Measurements from ENCODE around the gene TRIM44.
A peak's percentile ranks its signal among the peaks of the same experiment; 100 is the strongest.
"Not testable (repeated sequence)": the region's sequence is repeated elsewhere in the genome, so short reads cannot be mapped to it uniquely, and the experiment has no call there.

TRIM44 gene

GRCh38 chr11:35675901-35676610 is 13.5 kb downstream of the TRIM44 start:
- DNase-seq, result no peak

GRCh38 chr11:35676611-35676965 is 14.0 kb downstream of the TRIM44 start:
- DNase-seq, result no peak

- DNase-seq, result no peak
These were observed 15.3 kb downstream of the TRIM44 start for GRCh38 chr11:35677904-35678303.

- no peak for DNase-seq
These were observed 15.9 kb downstream of the TRIM44 start for GRCh38 chr11:35678471-35678870.

- DNase-seq, result no peak
These were observed 16.4 kb downstream of the TRIM44 start for GRCh38 chr11:35678975-35679374.

- DNase-seq, result no peak
These were observed 17.9 kb downstream of the TRIM44 start for GRCh38 chr11:35680506-35680905.

- peak in 1 of 3 experiments; percentile 10 for DNase-seq
These were observed 18.7 kb downstream of the TRIM44 start for GRCh38 chr11:35681163-35681767.

- peak; percentile 44 to 83 (median 77) for DNase-seq
These were observed 19.9 kb downstream of the TRIM44 start for GRCh38 chr11:35682230-35683173.

- no peak for DNase-seq
These were observed 21.3 kb downstream of the TRIM44 start for GRCh38 chr11:35683728-35684339.

- DNase-seq, result no peak
These were observed 25.4 kb downstream of the TRIM44 start for GRCh38 chr11:35688023-35688422.

- peak in 2 of 3 experiments; percentile 39 to 79 for DNase-seq
These were observed 26.8 kb downstream of the TRIM44 start for GRCh38 chr11:35689081-35689996.

- DNase-seq, result no peak
These were observed 39.6 kb downstream of the TRIM44 start for GRCh38 chr11:35702126-35702525.

GRCh38 chr11:35709376-35709775 is 46.8 kb downstream of the TRIM44 start:
- no peak for DNase-seq

GRCh38 chr11:35711173-35711910 is 48.8 kb downstream of the TRIM44 start:
- no peak for DNase-seq

- no peak for DNase-seq
These were observed 49.3 kb downstream of the TRIM44 start for GRCh38 chr11:35711924-35712323.

GRCh38 chr11:35712533-35712932 is 50.0 kb downstream of the TRIM44 start:
- DNase-seq, result no peak

- DNase-seq, result peak in 1 of 3 experiments; percentile 30
These were observed 52.5 kb downstream of the TRIM44 start for GRCh38 chr11:35714882-35715627.

GRCh38 chr11:35715677-35716076 is 53.1 kb downstream of the TRIM44 start:
- DNase-seq, result not testable (repeated sequence)

- DNase-seq, result peak in 1 of 3 experiments; percentile 6
These were observed 54.5 kb downstream of the TRIM44 start for GRCh38 chr11:35717043-35717442.

- DNase-seq, result no peak
These were observed 54.9 kb downstream of the TRIM44 start for GRCh38 chr11:35717520-35717919.
